Measurements from ENCODE around the gene KCNK7.

- TF ChIP-seq, protein P1, sequence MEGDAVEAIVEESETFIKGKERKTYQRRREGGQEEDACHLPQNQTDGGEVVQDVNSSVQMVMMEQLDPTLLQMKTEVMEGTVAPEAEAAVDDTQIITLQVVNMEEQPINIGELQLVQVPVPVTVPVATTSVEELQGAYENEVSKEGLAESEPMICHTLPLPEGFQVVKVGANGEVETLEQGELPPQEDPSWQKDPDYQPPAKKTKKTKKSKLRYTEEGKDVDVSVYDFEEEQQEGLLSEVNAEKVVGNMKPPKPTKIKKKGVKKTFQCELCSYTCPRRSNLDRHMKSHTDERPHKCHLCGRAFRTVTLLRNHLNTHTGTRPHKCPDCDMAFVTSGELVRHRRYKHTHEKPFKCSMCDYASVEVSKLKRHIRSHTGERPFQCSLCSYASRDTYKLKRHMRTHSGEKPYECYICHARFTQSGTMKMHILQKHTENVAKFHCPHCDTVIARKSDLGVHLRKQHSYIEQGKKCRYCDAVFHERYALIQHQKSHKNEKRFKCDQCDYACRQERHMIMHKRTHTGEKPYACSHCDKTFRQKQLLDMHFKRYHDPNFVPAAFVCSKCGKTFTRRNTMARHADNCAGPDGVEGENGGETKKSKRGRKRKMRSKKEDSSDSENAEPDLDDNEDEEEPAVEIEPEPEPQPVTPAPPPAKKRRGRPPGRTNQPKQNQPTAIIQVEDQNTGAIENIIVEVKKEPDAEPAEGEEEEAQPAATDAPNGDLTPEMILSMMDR (IDR thresholded peaks at IDR 0.05), result no peak
- peak; percentile 74 for TF ChIP-seq POLR2AphosphoS5 (IDR thresholded peaks at IDR 0.05; ENCODE audit: low read depth, low read length)
Observed at GRCh38 chr11:65615229-65615949, 19.8 kb upstream of the KCNK7 start, which contains the start of gene PCNX3.

All from Panc1 (cell line).